ENCODE measurements around the gene MRPL48.
A peak's percentile ranks its signal among the peaks of the same experiment; 100 is the strongest.

MRPL48 gene

DNA sequence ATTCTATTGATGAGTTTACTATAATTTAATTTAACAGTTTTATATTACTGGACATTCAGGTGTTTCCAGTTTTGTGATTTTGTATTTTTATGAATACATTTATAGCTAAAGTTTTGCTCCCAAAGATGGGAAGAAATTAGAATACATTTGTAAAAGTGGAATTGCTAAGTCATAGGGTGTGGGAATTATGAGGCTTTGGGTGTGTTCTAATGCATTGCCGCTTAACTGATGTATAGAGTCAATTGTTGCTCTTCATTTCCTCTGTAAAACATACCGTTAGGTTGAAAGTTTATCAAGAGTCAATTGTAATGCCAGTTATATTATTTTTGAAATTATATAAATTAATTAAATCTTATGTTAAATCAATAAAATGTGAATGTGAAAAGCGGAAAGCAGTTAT, 105.4 kb downstream of the MRPL48 start:
- DNase-seq (ENCODE audit: low read depth): no peak

DNA sequence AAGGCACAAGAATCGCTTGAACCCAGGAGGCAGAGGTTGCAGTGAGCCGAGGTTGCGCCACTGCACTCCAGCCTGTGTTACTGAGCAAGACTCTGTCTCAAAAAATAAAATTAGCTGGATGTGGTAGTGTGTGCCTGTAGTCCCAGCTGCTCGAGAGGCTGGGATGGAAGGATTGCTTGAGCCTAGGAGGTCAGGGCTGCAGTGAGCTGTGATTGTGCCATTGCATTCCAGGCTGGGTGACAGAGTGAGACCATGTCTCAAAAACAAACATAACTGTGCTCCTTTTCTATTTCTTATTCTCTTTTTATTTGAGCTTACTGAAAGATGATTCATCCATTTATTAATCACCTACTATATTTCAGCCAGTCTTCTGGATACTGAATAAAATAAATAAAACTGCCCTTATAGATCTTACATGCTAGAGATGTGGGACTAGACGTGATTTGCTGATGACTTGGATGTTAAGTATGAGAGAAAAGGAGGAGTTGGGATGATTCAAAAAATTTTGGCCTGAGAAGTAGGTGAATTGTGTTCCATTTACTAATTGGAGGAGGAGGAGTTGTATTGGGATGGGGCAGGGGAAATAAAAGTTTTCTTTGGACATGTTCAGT, 107.2 kb downstream of the MRPL48 start:
- DNase-seq (ENCODE audit: low read depth): peak; percentile 39

DNA sequence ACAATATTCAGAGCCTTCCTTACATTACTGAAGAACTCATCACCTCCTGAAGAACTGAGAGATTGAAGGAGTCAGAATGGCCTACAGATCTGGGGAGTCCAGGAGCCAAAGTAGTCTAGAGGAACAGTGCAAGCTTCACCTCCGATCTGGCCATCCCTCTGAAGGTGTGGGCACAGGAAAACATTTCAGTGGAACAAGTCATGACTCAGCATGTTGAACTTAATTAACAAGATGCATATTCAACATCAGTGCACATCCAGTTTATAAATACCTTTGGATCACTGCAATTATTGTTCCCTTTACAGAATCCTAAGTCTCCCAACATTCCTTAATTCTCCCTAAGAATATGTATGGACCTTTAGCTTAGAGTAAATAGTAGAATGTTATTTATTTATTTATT, 114.6 kb downstream of the MRPL48 start:
- no peak for DNase-seq (ENCODE audit: low read depth)

DNA sequence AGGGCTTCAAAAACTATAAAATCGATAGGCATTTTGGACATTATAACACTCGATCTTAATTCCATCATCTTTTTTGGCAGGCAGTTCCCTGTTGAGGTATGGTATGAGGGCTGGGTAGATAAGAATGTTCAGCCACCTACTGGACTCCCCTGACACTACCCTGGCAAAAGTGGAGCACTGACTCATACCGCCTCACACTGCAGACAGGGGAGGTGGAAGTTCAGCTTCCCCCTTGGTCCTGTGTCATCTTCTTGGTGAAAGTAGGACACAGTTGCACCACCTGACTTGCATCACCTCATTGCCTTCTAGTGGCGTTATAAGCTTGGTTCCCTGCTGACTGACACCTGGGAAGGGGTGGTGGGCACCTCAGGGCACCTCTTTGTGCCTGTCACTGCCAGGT, 119.5 kb downstream of the MRPL48 start:
- peak; percentile 73 for DNase-seq (ENCODE audit: low read depth)

DNA sequence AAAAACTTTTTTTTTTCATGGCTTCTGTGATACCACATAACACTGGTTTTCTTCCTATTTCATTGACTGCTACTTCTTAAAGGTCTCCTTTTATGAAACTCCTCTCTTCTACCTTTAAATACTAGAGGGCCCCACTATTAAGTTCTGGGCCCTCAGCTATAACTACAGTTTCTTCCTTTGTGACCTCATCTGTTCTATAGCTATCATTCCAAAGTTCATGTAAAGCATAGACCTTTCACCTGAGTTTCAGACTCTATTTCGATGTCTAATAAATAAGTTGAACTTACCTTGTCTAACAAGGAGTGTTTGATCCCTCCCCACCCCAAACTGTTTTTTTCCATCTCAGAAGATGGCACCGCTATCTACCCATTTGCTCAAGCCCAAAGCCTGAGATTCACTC, 124.4 kb downstream of the MRPL48 start:
- no peak for DNase-seq (ENCODE audit: low read depth)

DNA sequence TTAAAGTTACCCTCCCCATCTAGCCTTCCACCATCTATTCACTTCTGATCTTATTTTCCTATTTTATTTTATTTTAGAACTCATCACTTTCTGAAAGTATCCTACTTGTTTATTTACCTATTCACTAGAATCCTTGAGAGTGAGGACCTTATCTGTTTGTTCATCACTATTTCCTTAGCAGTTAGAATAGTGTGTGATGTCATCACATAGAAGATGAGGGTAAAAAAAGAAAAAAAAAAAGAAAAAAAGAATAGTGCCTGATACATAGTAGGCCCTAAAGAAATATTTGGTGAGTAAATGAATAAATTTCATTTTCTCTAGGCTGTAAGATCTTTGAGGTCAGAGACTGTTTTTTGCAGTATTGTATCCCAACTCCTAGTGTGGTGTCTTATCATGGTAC, 125.8 kb downstream of the MRPL48 start:
- no peak for DNase-seq (ENCODE audit: low read depth)

DNA sequence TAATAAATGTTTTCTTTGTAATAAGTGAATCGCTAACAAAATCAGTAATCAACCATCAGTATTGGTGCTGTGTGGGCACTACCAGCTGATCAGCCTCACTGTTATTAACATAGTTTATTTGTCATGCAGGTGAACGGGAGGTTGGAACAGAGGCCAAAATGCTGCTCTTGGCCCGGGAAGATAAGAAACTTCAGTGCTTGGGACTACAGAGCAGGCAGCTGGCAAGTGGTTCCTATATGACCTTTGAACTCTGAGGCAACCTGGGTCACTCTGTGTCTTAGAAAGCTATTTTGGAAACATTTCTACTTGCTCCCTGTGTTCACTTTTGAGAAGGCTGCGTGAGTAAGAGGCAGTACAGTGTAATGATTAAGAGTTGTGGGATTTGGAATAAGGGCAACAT, 126.6 kb downstream of the MRPL48 start:
- DNase-seq (ENCODE audit: low read depth): no peak

Measured in ELR (cell line).